Measurements from ENCODE around the gene OR1S1. TPM values are rescaled to one million over a fixed set of nuclear protein-coding genes. Genes with fewer than 3 reads are reported as not detected.

OR1S1 gene
- total RNA-seq, 1 experiment from 2014 or later, result not detected

- Histone ChIP-seq H4K20me1 (ENCODE audit: insufficient read depth) (no peaks in the 10 kb centered on the region), H3K9me3 (ENCODE audit: control insufficient read depth in 1 of 2, insufficient read depth in 1 of 2, low read depth in 1 of 2, low read length in 2 of 2) (no peaks in the 10 kb centered on the region), H3K36me3 (ENCODE audit: control insufficient read depth in 1 of 2, insufficient read depth in 2 of 2, low read length in 2 of 2) (no peaks in the 10 kb centered on the region), H3K4me2 (ENCODE audit: low read length) (no peak overlapping the region), H3K4me1 (ENCODE audit: control insufficient read depth in 1 of 2, insufficient read depth in 2 of 2, low read length in 2 of 2) (no peaks in the 10 kb centered on the region), H3K4me3 (replicated peaks in 1 of 2; ENCODE audit: low read depth in 1 of 2, low read length in 2 of 2) (no peak overlapping the region), H3K9me2 (ENCODE audit: insufficient read depth) (no peaks in the 10 kb centered on the region), H3K27ac (ENCODE audit: low read depth, low read length) (no peak overlapping the region), H3K27me3 (ENCODE audit: insufficient read depth, low read length) (no peaks in the 10 kb centered on the region), H3K79me2 (ENCODE audit: insufficient read depth, low read length) (no peaks in the 10 kb centered on the region), H2AFZ (ENCODE audit: low read depth, low read length, poor library complexity, severe bottlenecking) (no peak overlapping the region), H3K9ac (ENCODE audit: low read length) (no peak overlapping the region)
- ChIA-PET RAD21 (ENCODE audit: low non-redundant PET in 1 of 2, low total read pairs in 2 of 2, uncharacterized antibody in 2 of 2, unreplicated experiment in 2 of 2) (no interaction called here), POLR2A (no interaction called here), CTCF (no interaction called here)
- DNase-seq (ENCODE audit: low read depth, low spot score) (no peak), ATAC-seq (no peak)
- intact Hi-C loops (cut with micrococcal nuclease), result no loop called here
- TF ChIP-seq MAX (IDR thresholded peaks at IDR 0.05) (no peak), CEBPB (IDR thresholded peaks at IDR 0.05; ENCODE audit: low read depth) (no peak), SP1 (IDR thresholded peaks at IDR 0.05; ENCODE audit: low read depth) (no peak), EZH2phosphoT487 (IDR thresholded peaks at IDR 0.05; ENCODE audit: borderline replicate concordance) (no peak), YY1 (IDR thresholded peaks at IDR 0.05; ENCODE audit: extremely low read depth, insufficient replicate concordance, low read depth, low read length) (no peak), ZNF274 (IDR thresholded peaks at IDR 0.05; ENCODE audit: low read depth, low read length) (no peak), ZFX (IDR thresholded peaks at IDR 0.05) (no peak), REST (IDR thresholded peaks at IDR 0.05; ENCODE audit: low read depth) (no peak), CBX3 (IDR thresholded peaks at IDR 0.05; ENCODE audit: low read depth) (no peak), ELF1 (IDR thresholded peaks at IDR 0.05; ENCODE audit: borderline replicate concordance, low read depth) (no peak), SRF (IDR thresholded peaks at IDR 0.05; ENCODE audit: low read depth) (no peak), POLR2A (IDR thresholded peaks at IDR 0.05; ENCODE audit: borderline replicate concordance, extremely low read depth, insufficient read depth, insufficient read length) (no peak), SIN3A (IDR thresholded peaks at IDR 0.05; ENCODE audit: low read depth) (no peak), CTCF (IDR thresholded peaks at IDR 0.05 in 2 of 3, conservative IDR thresholded peaks at IDR 0.05 in 1 of 3; ENCODE audit: borderline replicate concordance in 1 of 3, insufficient read depth in 1 of 3, low read depth in 2 of 3, low read length in 2 of 3) (no peak), ATF3 (IDR thresholded peaks at IDR 0.05) (no peak), FOSL1 (IDR thresholded peaks at IDR 0.05; ENCODE audit: low read depth) (no peak), JUND (IDR thresholded peaks at IDR 0.05) (no peak), TCF7L2 (IDR thresholded peaks at IDR 0.05; ENCODE audit: borderline replicate concordance, extremely low read depth, insufficient read depth, insufficient read length) (no peak), POLR2AphosphoS5 (IDR thresholded peaks at IDR 0.05; ENCODE audit: low read depth, low read length) (no peak)
- BruUV-seq (replicated peaks), result no TSS peak
Observed at GRCh38 chr11:58243954-58244353, 31.4 kb downstream of the OR1S1 start.

All from HCT116 (cell line).